Calu3 (cell line): ENCODE data around the gene MYL12A. TPM values are rescaled to one million over a fixed set of nuclear protein-coding genes. Genes with fewer than 3 reads are reported as not detected.

Experiments
- BruUV-seq: library from RNA; stranded (reverse); fragments of 400-500 nt; replicated peaks from 2 replicates; lab custom pipeline; 2021; lab: Mats Ljungman, UMichigan
- CTCF ChIA-PET: fragments of 300-600 bp; sonication (Branson Sonifier 250); formaldehyde crosslinking; loops from one replicate; lab custom pipeline; 2022; ENCODE audit warnings: antibody characterized with exemption; lab: Charles Lee
- DNase-seq: peaks from one replicate; pipeline ENCODE4 v3.0.0; 2022
- H3K27ac Mint-ChIP-seq: one replicate; pipeline ENCODE4 v1.8.0; 2022; ENCODE audit warnings: mixed read lengths; ENCODE audit not compliant: unreplicated experiment
- H3K27me3 Mint-ChIP-seq: one replicate; pipeline ENCODE4 v1.8.0; 2022; ENCODE audit warnings: mixed read lengths; ENCODE audit not compliant: unreplicated experiment
- H3K36me3 Mint-ChIP-seq: one replicate; pipeline ENCODE4 v1.8.0; 2022; ENCODE audit warnings: mild to moderate bottlenecking, moderate library complexity, mixed read lengths; ENCODE audit not compliant: insufficient read depth, unreplicated experiment
- H3K4me1 Mint-ChIP-seq: one replicate; pipeline ENCODE4 v1.8.0; 2022; ENCODE audit warnings: mild to moderate bottlenecking, low read depth, mixed read lengths; ENCODE audit not compliant: unreplicated experiment
- H3K4me3 Mint-ChIP-seq: one replicate; pipeline ENCODE4 v1.8.0; 2022; ENCODE audit warnings: mild to moderate bottlenecking, low read depth, moderate library complexity, mixed read lengths; ENCODE audit not compliant: unreplicated experiment
- H3K9me3 Mint-ChIP-seq: one replicate; pipeline ENCODE4 v1.8.0; 2022; ENCODE audit warnings: low read depth, mixed read lengths; ENCODE audit not compliant: unreplicated experiment
- intact Hi-C: fragments of 100-400 bp; cut with micrococcal nuclease; formaldehyde crosslinking; loops from one replicate; pipeline ENCODE4 v1.10.0; 2022; ENCODE audit not compliant: unreplicated experiment
- total RNA-seq: library from RNA; stranded (reverse); gene quantifications from 2 replicates; pipeline ENCODE4 v1.2.3, GENCODE V29; 2022
- TF ChIP-seq, protein P1 (sequence below): fragments of 200-600 bp; IDR thresholded peaks from one replicate; pipeline ENCODE4 v1.8.0; 2022; ENCODE audit warnings: antibody characterized with exemption; ENCODE audit not compliant: unreplicated experiment

MYL12A gene
- total RNA-seq, 1 experiment from 2014 or later = 428 TPM

DNA sequence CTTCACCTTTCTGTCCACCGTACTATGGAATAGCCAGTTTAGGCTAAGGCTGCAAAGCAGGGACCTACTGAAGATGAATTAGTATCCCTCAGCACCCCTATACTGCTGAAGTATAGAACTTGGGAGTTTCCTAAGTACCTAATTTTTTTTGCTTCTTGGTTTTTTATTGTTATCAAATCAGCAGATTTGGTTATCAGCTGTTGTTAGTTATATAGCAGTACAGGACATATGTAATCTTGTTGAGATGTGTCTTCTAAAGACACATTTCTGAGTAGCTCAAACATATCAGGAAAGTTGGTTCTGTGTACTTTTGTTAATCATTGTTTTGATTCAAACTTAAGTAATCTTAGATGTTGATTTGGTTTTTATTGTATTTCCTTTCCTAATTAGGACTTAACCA lies 5.2 kb downstream of the MYL12A start:
- Mint-ChIP-seq H3K4me1 (peaks cover 45% of the 10 kb centered on the region), H3K36me3 (peaks cover 91% of the 10 kb centered on the region), H3K9me3 (no peaks in the 10 kb centered on the region), H3K27me3 (no peaks in the 10 kb centered on the region), H3K27ac (peak overlapping the region; percentile 56), H3K4me3 (peak overlapping the region; percentile 19)
- intact Hi-C loops = no loop called here
- CTCF ChIA-PET = interaction anchor here (1.3 kb wide), 1 partner anchor 11 kb away, joined by 4 read pairs; no protein-coding TSS in a partner anchor
- DNase-seq = no peak
- no TSS peak for BruUV-seq
- TF ChIP-seq, protein P1, sequence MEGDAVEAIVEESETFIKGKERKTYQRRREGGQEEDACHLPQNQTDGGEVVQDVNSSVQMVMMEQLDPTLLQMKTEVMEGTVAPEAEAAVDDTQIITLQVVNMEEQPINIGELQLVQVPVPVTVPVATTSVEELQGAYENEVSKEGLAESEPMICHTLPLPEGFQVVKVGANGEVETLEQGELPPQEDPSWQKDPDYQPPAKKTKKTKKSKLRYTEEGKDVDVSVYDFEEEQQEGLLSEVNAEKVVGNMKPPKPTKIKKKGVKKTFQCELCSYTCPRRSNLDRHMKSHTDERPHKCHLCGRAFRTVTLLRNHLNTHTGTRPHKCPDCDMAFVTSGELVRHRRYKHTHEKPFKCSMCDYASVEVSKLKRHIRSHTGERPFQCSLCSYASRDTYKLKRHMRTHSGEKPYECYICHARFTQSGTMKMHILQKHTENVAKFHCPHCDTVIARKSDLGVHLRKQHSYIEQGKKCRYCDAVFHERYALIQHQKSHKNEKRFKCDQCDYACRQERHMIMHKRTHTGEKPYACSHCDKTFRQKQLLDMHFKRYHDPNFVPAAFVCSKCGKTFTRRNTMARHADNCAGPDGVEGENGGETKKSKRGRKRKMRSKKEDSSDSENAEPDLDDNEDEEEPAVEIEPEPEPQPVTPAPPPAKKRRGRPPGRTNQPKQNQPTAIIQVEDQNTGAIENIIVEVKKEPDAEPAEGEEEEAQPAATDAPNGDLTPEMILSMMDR = no peak

DNA sequence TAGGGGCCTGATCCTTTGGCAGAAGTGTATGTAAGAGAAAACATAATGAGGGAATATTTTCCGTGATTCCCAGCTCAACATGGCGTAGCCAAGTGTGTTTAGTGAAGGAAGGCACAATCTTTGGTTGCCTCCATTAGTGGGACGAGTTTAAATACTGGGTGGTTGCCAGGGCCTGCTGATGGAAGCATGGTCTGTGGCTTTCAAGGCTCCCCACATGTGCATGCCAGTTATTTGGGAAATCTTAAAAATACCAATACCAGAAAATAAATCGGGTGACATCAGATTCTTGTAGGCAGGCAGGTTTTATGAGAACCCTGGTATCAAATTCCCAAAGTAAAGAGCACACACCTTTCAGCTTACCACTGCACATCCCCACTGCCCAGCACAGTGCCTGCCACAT lies 7.1 kb downstream of the MYL12A start:
- intact Hi-C loops = no loop called here
- Mint-ChIP-seq H3K36me3 (peaks cover 84% of the 10 kb centered on the region), H3K27me3 (no peaks in the 10 kb centered on the region), H3K27ac (no peak overlapping the region), H3K4me1 (peaks cover 59% of the 10 kb centered on the region), H3K9me3 (no peaks in the 10 kb centered on the region), H3K4me3 (no peak overlapping the region)
- CTCF ChIA-PET = interaction anchor here (0.6 kb wide), 1 partner anchor 253 kb away, joined by 3 read pairs; no protein-coding TSS in a partner anchor
- TF ChIP-seq, protein P1 = no peak
- DNase-seq = no peak
- BruUV-seq = no TSS peak

DNA sequence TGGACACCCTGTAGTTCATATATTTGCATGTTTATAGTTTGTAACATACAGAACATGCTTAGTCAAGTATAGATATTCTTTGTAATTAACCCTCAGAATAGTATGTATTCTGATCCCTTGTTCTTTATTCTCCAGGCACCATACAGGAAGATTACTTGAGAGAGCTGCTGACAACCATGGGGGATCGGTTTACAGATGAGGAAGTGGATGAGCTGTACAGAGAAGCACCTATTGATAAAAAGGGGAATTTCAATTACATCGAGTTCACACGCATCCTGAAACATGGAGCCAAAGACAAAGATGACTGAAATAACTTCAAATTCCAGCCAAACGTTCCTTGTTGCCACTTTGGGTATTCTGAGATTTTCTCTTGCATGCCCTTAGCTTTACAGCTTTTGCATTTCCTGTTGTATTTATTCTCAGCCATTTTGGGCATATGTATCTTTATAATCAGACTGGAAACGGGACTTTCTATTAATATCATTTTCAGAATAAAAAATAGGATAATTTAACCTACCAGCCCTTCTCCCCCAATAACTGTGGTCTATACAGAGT lies 8.1 kb downstream of the MYL12A start:
- TF ChIP-seq, protein P1 = no peak
- BruUV-seq = no TSS peak
- intact Hi-C loops = no loop called here
- H3K4me1 Mint-ChIP-seq = peaks cover 62% of the 10 kb centered on the region
- H3K27ac Mint-ChIP-seq = peak overlapping the region; percentile 42
- H3K9me3 Mint-ChIP-seq = no peaks in the 10 kb centered on the region
- CTCF ChIA-PET = interaction anchor here (0.6 kb wide), 1 partner anchor 252 kb away, joined by 3 read pairs; no protein-coding TSS in a partner anchor
- H3K4me3 Mint-ChIP-seq = no peak overlapping the region
- H3K36me3 Mint-ChIP-seq = peaks cover 84% of the 10 kb centered on the region
- H3K27me3 Mint-ChIP-seq = no peaks in the 10 kb centered on the region
- DNase-seq = no peak

DNA sequence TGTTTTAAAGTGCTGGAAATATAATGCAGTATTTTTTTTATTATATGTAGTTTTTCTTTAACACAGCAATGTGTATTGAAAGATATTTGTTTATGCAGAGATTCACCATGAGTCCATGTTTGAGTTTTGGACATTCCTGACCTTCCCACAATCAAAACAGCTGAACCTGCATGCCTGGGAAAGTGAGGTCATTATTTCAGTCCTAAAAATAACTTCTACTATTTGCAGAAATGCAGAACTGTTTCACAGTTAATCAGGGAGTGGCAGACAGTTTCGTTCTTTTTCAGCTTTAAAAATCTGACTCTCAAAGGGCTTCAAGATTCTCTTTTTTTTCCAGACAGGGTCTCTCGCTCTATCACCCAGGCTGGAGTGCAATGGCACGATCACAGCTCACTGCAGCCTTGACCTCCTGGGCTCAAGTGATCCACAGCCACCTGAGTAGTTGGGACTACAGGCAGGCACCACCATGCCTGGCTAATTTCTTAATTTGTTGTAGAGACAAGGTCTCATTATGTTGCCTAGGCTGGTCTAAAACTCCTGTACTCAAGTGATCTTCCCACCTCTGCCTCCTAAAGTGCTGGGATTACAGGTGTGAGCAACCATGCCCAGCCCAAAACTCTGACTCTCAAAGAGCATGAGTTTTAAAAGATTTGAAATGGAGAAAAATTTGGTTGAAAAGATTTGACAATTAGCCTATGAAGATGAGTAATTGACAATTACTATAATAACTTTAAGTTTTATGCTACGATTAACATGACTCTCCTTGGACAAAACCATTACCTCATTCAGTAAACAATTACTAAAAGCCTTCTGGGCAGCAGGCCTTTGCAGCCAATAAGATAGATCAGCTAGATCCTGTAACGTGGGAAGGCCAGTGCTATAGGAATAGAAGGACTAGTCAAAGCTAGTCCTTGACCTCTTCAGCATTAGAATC lies 9.4 kb downstream of the MYL12A start:
- H3K27ac Mint-ChIP-seq = peak overlapping the region; percentile 13
- CTCF ChIA-PET = interaction anchor here (0.7 kb wide), 1 partner anchor 9 kb away, joined by 3 read pairs; the partner anchor contains the start of gene MYL12A
- TF ChIP-seq, protein P1 = no peak
- peaks cover 59% of the 10 kb centered on the region for H3K4me1 Mint-ChIP-seq
- peaks cover 87% of the 10 kb centered on the region for H3K36me3 Mint-ChIP-seq
- H3K27me3 Mint-ChIP-seq = no peaks in the 10 kb centered on the region
- DNase-seq = no peak
- no peaks in the 10 kb centered on the region for H3K9me3 Mint-ChIP-seq
- no peak overlapping the region for H3K4me3 Mint-ChIP-seq
- BruUV-seq = no TSS peak
- intact Hi-C loops = no loop called here
